CD4-positive, alpha-beta T cell treated with Interleukin-6 at 100 ng/mL for 8 hours (primary cell): Measurements from ENCODE around the gene OR4M1.
"Not testable (repeated sequence)": the region's sequence is repeated elsewhere in the genome, so short reads cannot be mapped to it uniquely, and the experiment has no call there.

Source experiments
- DNase-seq: peaks from one replicate; pipeline ENCODE4 v3.0.0-alpha.2; 2020; ENCODE audit warnings: mixed read lengths, low spot score

The OR4M1 gene

DNA sequence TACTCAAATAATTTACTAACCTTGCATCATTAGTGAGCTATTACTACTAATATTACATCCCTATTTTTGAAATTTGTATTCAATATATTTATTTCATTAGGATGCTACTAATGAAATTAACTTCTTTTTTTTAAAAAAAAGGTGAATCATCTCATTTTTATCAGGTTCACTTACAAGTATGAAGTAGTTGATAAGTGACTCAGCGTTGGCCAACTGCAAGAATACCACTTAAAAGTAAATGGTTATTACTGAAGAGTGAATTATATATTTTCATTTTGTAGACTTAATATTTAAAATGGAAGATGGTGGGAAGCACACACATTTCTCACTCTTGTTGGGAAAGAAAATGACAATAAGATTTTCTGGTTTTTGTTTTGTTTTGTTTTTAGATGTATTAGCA, 49.9 kb downstream of the OR4M1 start:
- no peak for DNase-seq

DNA sequence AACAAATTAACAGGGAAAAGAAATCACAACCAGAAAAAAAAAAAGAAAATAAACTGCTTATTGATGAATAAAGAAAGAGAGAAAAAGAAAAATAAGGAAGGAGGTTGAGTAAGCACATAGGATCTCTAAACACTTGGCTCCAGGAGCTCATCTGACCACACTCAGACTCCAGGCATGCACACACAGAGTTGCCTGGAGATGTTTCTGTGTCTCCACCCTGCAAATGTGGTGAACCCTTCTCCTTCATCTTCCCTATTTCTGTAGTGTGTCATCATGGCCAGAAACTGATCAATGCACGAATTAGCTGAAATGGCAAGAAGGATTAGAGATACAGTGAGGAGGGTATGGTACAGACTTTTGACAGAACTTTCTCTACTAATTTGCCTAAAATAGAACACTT, 50.5 kb downstream of the OR4M1 start:
- DNase-seq: no peak

DNA sequence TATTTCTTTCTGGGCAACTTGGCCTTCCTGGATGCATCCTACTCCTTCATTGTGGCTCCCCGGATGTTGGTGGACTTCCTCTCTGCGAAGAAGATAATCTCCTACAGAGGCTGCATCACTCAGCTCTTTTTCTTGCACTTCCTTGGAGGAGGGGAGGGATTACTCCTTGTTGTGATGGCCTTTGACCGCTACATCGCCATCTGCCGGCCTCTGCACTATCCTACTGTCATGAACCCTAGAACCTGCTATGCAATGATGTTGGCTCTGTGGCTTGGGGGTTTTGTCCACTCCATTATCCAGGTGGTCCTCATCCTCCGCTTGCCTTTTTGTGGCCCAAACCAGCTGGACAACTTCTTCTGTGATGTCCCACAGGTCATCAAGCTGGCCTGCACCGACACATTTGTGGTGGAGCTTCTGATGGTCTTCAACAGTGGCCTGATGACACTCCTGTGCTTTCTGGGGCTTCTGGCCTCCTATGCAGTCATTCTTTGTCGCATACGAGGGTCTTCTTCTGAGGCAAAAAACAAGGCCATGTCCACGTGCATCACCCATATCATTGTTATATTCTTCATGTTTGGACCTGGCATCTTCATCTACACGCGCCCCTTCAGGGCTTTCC, 54.4 kb downstream of the OR4M1 start:
- DNase-seq: not testable (repeated sequence)

DNA sequence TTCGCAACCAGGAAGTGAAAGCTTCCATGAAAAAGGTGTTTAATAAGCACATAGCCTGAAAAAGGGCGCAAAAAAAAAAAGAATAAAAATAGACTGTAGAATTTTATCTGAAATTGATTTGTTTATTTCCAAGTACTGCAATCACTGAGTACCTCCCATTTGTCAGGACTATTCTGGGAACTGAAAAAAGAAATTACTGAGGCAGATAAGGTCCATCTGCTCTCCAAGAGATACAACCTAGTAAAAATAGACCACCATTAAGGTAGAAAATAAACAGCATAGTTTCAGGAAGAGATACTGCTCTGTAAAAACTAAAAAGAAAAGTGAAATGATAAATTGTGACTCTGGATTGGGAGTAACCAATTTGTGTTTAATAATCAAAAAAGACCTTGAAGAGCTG, 55.0 kb downstream of the OR4M1 start:
- DNase-seq: no peak
